Subcutaneous adipose tissue (tissue), 4 donors: Measurements from ENCODE around the gene CTIF. TPM values are rescaled to one million over a fixed set of nuclear protein-coding genes. Genes with fewer than 3 reads are reported as not detected.

Source experiments
- CTCF ChIP-seq: fragments of 450-650 bp; IDR thresholded peaks from one replicate; pipeline ENCODE4 v1.5.1; 2016; ENCODE audit warnings: low read depth, mild to moderate bottlenecking, control low read depth, antibody characterized with exemption, moderate library complexity
- total RNA-seq, 4 donors: library from RNA; depleted of rRNA; stranded (reverse); fragments of >200 nt; gene quantifications; one replicate each; pipeline ENCODE4 v1.1.0, GENCODE V29; 2016

The CTIF gene
- total RNA-seq, 4 donors from 2014 or later = 41.0 to 195 (median 78.3) TPM

GRCh38 chr18:48649231-48649630, 110.4 kb downstream of the CTIF start:
- TF ChIP-seq CTCF = no peak

GRCh38 chr18:48655508-48655907, 116.7 kb downstream of the CTIF start:
- TF ChIP-seq CTCF = no peak

GRCh38 chr18:48656176-48656575, 117.3 kb downstream of the CTIF start:
- TF ChIP-seq CTCF = no peak

- no peak for TF ChIP-seq CTCF
These were observed 117.8 kb downstream of the CTIF start for GRCh38 chr18:48656582-48656981.

- TF ChIP-seq CTCF = no peak
These were observed 118.8 kb downstream of the CTIF start for GRCh38 chr18:48657447-48658120.

GRCh38 chr18:48658721-48659120, 119.9 kb downstream of the CTIF start:
- TF ChIP-seq CTCF = no peak

GRCh38 chr18:48659188-48660009, 120.6 kb downstream of the CTIF start:
- no peak for TF ChIP-seq CTCF
